Ascending aorta (tissue), 2 donors: ENCODE data around the gene MCTP1. TPM values are rescaled to one million over a fixed set of nuclear protein-coding genes. Genes with fewer than 3 reads are reported as not detected.

Experiments
- DNase-seq, 2 donors: peaks; one replicate each; pipeline ENCODE4 v3.0.0-alpha.2; 2019; ENCODE audit warnings: low spot score in 2 of 2
- H3K27ac ChIP-seq, 2 donors: fragments of 200-600 bp; sonication (generic); one replicate each; pipeline ENCODE4 v1.5.1; 2016 to 2017; ENCODE audit warnings: mild to moderate bottlenecking in 1 of 2
- H3K27me3 ChIP-seq: fragments of 200-600 bp; sonication (generic); one replicate; pipeline ENCODE4 v1.5.1; 2017
- H3K36me3 ChIP-seq, 2 donors: fragments of 200-600 bp; sonication (generic); one replicate each; pipeline ENCODE4 v1.5.1; 2016
- H3K4me1 ChIP-seq, 2 donors: fragments of 200-600 bp; sonication (generic); one replicate each; pipeline ENCODE4 v1.5.1; 2016 to 2017; ENCODE audit warnings: mild to moderate bottlenecking in 1 of 2
- H3K4me3 ChIP-seq, 2 donors: fragments of 200-600 bp; sonication (generic); one replicate each; pipeline ENCODE4 v1.5.1; 2016 to 2017; ENCODE audit warnings: mild to moderate bottlenecking in 1 of 2
- H3K9me3 ChIP-seq, 2 donors: fragments of 200-600 bp; sonication (generic); one replicate each; pipeline ENCODE4 v1.5.1; 2016
- CTCF ChIP-seq, 3 experiments: fragments of 200-600 bp in 2 of 3; fragments of 450-650 bp in 1 of 3; sonication (generic) in 2 of 3; IDR thresholded peaks; one replicate each; pipeline ENCODE4 v1.5.1; 2016 to 2019; ENCODE audit warnings: antibody characterized with exemption in 3 of 3, mild to moderate bottlenecking in 1 of 3, moderate library complexity in 1 of 3
- intact Hi-C: fragments of 100-400 bp; cut with DNase I; formaldehyde crosslinking; loops from one replicate; pipeline ENCODE4 v1.15.1; 2023
- total RNA-seq: library from RNA; depleted of rRNA; stranded (reverse); fragments of >200 nt; gene quantifications from one replicate; pipeline ENCODE4 v1.1.0, GENCODE V29; 2016

The MCTP1 gene
- total RNA-seq, 1 donor from 2014 or later = 112 TPM

GRCh38 chr5:95162231-95162992 is 122.5 kb downstream of the MCTP1 start:
- Histone ChIP-seq H3K4me1 (no peaks in the 10 kb centered on the region), H3K36me3 (no peaks in the 10 kb centered on the region), H3K27ac (no peak overlapping the region), H3K27me3 (no peaks in the 10 kb centered on the region), H3K4me3 (no peak overlapping the region), H3K9me3 (no peaks in the 10 kb centered on the region)
- no peak for DNase-seq
- intact Hi-C loops = no loop called here
- TF ChIP-seq CTCF (IDR thresholded peaks at IDR 0.05) = no peak

- no peak overlapping the region for H3K4me3 ChIP-seq
- no peaks in the 10 kb centered on the region for H3K9me3 ChIP-seq
- H3K27ac ChIP-seq = no peak overlapping the region
- H3K36me3 ChIP-seq = no peaks in the 10 kb centered on the region
- DNase-seq = no peak
- intact Hi-C loops = no loop called here
- H3K27me3 ChIP-seq = no peaks in the 10 kb centered on the region
- no peak for TF ChIP-seq CTCF (IDR thresholded peaks at IDR 0.05)
- no peaks in the 10 kb centered on the region for H3K4me1 ChIP-seq
Observed at GRCh38 chr5:95159603-95160002, 125.3 kb downstream of the MCTP1 start.

GRCh38 chr5:95155888-95156287 is 129.0 kb downstream of the MCTP1 start:
- Histone ChIP-seq H3K4me3 (no peak overlapping the region), H3K4me1 (no peaks in the 10 kb centered on the region), H3K9me3 (no peaks in the 10 kb centered on the region), H3K27ac (no peak overlapping the region), H3K36me3 (no peaks in the 10 kb centered on the region), H3K27me3 (no peaks in the 10 kb centered on the region)
- TF ChIP-seq CTCF (IDR thresholded peaks at IDR 0.05) = no peak
- DNase-seq = no peak
- intact Hi-C loops = no loop called here

GRCh38 chr5:95153511-95153910 is 131.4 kb downstream of the MCTP1 start:
- Histone ChIP-seq H3K4me1 (no peaks in the 10 kb centered on the region), H3K27me3 (no peaks in the 10 kb centered on the region), H3K9me3 (no peaks in the 10 kb centered on the region), H3K36me3 (no peaks in the 10 kb centered on the region), H3K4me3 (no peak overlapping the region), H3K27ac (no peak overlapping the region)
- no peak for DNase-seq
- no peak for TF ChIP-seq CTCF (IDR thresholded peaks at IDR 0.05)
- intact Hi-C loops = no loop called here

GRCh38 chr5:95152535-95152934 is 132.4 kb downstream of the MCTP1 start:
- H3K9me3 ChIP-seq = peaks cover 0 to 8% of the 10 kb centered on the region in 2 donors
- H3K4me3 ChIP-seq = no peak overlapping the region
- H3K4me1 ChIP-seq = no peaks in the 10 kb centered on the region
- no peaks in the 10 kb centered on the region for H3K36me3 ChIP-seq
- no peak overlapping the region for H3K27ac ChIP-seq
- intact Hi-C loops = no loop called here
- DNase-seq = no peak
- H3K27me3 ChIP-seq = no peaks in the 10 kb centered on the region
- TF ChIP-seq CTCF (IDR thresholded peaks at IDR 0.05) = no peak
